GM23338 (cell line): ENCODE results near the gene HTR6.

ENCODE experiments used
- CREB1 ChIP-seq: fragments of 250-450 bp; sonication (Bioruptor Pico); IDR thresholded peaks from 2 replicates; pipeline ENCODE4 v1.5.0; 2020; ENCODE audit warnings: low read depth, mild to moderate bottlenecking, moderate library complexity
- EZH2 ChIP-seq: fragments of 200-600 bp; sonication (generic); IDR thresholded peaks from one replicate; pipeline ENCODE4 v1.8.0; 2017; ENCODE audit warnings: antibody characterized with exemption, mild to moderate bottlenecking, low read depth; ENCODE audit not compliant: unreplicated experiment
- EZH2phosphoT487 ChIP-seq: fragments of 200-600 bp; sonication (generic); IDR thresholded peaks from one replicate; pipeline ENCODE4 v1.8.1; 2018; ENCODE audit warnings: antibody characterized with exemption; ENCODE audit not compliant: unreplicated experiment
- JUNB ChIP-seq: IDR thresholded peaks from one replicate; pipeline ENCODE4 v1.6.1; 2016; ENCODE audit warnings: antibody characterized with exemption; ENCODE audit not compliant: unreplicated experiment
- NANOG ChIP-seq: IDR thresholded peaks from 2 replicates; pipeline ENCODE4 v1.6.1; 2016; ENCODE audit warnings: antibody characterized with exemption, borderline replicate concordance
- POLR2AphosphoS5 ChIP-seq: IDR thresholded peaks from 2 replicates; pipeline ENCODE4 v1.6.1; 2016; ENCODE audit warnings: antibody characterized with exemption, low read depth
- TF ChIP-seq, protein P1 (sequence below), 2 experiments: fragments of 200-600 bp in 1 of 2; sonication (generic) in 1 of 2; conservative IDR thresholded peaks; 2 replicates each; pipeline versions ENCODE4 v1.5.1 to v1.6.1; 2016 to 2017; ENCODE audit warnings: antibody characterized with exemption in 2 of 2, low read depth in 2 of 2, mild to moderate bottlenecking in 2 of 2, moderate library complexity in 1 of 2
- TF ChIP-seq, protein P2 (sequence below): IDR thresholded peaks from 2 replicates; pipeline ENCODE4 v1.6.1; 2016; ENCODE audit warnings: antibody characterized with exemption
- TF ChIP-seq, protein P3 (sequence below): IDR thresholded peaks from one replicate; pipeline ENCODE4 v1.6.1; 2018; ENCODE audit warnings: antibody characterized with exemption; ENCODE audit not compliant: unreplicated experiment

DNA sequence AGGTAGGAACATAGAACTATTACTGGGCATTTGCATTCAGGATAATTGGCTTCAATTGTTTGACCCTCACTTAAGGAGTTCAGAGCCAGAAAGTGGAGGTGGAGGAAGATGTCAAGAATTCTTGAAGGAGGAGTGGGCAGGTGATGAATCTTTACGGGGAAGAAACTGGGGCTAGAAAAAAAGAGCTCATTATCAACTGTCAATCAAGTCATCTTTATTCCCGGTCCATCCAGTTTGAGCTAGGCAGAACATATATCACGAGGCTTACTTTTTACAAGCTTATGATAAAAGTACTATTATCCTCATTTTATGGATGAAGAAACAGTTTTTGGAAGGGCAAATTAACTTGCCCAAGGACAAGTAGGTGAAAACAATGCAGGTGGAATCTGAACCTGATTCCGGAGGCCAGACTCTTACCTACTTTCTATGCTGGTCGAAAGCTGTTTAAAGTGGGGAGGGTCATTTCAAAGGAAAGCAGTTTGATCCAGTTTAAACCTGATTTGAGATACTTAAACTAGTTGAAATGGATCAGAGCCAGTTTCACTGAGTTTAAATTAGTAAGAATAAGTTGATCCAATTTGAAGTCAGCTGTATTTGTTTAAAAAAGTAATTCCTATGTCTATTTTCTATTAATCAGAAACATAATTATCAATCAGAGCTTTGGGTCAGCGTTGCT is 33.8 kb upstream of the HTR6 start:
- TF ChIP-seq, protein P1, sequence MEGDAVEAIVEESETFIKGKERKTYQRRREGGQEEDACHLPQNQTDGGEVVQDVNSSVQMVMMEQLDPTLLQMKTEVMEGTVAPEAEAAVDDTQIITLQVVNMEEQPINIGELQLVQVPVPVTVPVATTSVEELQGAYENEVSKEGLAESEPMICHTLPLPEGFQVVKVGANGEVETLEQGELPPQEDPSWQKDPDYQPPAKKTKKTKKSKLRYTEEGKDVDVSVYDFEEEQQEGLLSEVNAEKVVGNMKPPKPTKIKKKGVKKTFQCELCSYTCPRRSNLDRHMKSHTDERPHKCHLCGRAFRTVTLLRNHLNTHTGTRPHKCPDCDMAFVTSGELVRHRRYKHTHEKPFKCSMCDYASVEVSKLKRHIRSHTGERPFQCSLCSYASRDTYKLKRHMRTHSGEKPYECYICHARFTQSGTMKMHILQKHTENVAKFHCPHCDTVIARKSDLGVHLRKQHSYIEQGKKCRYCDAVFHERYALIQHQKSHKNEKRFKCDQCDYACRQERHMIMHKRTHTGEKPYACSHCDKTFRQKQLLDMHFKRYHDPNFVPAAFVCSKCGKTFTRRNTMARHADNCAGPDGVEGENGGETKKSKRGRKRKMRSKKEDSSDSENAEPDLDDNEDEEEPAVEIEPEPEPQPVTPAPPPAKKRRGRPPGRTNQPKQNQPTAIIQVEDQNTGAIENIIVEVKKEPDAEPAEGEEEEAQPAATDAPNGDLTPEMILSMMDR (conservative IDR thresholded peaks at IDR 0.05; ENCODE audit: low read depth in 2 of 2) = no peak
- TF ChIP-seq POLR2AphosphoS5 (no peak), EZH2 (no peak), EZH2phosphoT487 (no peak), NANOG (no peak), CREB1 (CRISPR knock-in tag) (no peak), JUNB (no peak)
- TF ChIP-seq, protein P2, sequence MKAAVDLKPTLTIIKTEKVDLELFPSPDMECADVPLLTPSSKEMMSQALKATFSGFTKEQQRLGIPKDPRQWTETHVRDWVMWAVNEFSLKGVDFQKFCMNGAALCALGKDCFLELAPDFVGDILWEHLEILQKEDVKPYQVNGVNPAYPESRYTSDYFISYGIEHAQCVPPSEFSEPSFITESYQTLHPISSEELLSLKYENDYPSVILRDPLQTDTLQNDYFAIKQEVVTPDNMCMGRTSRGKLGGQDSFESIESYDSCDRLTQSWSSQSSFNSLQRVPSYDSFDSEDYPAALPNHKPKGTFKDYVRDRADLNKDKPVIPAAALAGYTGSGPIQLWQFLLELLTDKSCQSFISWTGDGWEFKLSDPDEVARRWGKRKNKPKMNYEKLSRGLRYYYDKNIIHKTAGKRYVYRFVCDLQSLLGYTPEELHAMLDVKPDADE = no peak
- TF ChIP-seq, protein P3, sequence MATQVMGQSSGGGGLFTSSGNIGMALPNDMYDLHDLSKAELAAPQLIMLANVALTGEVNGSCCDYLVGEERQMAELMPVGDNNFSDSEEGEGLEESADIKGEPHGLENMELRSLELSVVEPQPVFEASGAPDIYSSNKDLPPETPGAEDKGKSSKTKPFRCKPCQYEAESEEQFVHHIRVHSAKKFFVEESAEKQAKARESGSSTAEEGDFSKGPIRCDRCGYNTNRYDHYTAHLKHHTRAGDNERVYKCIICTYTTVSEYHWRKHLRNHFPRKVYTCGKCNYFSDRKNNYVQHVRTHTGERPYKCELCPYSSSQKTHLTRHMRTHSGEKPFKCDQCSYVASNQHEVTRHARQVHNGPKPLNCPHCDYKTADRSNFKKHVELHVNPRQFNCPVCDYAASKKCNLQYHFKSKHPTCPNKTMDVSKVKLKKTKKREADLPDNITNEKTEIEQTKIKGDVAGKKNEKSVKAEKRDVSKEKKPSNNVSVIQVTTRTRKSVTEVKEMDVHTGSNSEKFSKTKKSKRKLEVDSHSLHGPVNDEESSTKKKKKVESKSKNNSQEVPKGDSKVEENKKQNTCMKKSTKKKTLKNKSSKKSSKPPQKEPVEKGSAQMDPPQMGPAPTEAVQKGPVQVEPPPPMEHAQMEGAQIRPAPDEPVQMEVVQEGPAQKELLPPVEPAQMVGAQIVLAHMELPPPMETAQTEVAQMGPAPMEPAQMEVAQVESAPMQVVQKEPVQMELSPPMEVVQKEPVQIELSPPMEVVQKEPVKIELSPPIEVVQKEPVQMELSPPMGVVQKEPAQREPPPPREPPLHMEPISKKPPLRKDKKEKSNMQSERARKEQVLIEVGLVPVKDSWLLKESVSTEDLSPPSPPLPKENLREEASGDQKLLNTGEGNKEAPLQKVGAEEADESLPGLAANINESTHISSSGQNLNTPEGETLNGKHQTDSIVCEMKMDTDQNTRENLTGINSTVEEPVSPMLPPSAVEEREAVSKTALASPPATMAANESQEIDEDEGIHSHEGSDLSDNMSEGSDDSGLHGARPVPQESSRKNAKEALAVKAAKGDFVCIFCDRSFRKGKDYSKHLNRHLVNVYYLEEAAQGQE = no peak
